Vagina (tissue), 2 donors: ENCODE results near the gene NRXN3.

Source experiments
- CTCF ChIP-seq, 3 experiments: fragments of 450-650 bp in 2 of 3; fragments of 200-600 bp in 1 of 3; sonication (generic) in 1 of 3; IDR thresholded peaks; one replicate each; pipeline ENCODE4 v1.5.1; 2017 to 2019; ENCODE audit warnings: antibody characterized with exemption in 3 of 3, mild to moderate bottlenecking in 2 of 3, moderate library complexity in 2 of 3
- POLR2A ChIP-seq, 2 donors: fragments of 450-650 bp; IDR thresholded peaks; one replicate each; pipeline ENCODE4 v1.6.1; 2017; ENCODE audit warnings: antibody characterized with exemption in 2 of 2, mild to moderate bottlenecking in 2 of 2, moderate library complexity in 2 of 2
- POLR2AphosphoS5 ChIP-seq, 2 donors: sonication (generic); formaldehyde crosslinking; IDR thresholded peaks; one replicate each; pipeline ENCODE4 v1.9.0; 2017; ENCODE audit warnings: antibody characterized with exemption in 2 of 2, mild to moderate bottlenecking in 2 of 2, low read depth in 1 of 2; ENCODE audit not compliant: insufficient read depth in 1 of 2

GRCh38 chr14:79584679-79585078 lies 1414.5 kb downstream of the NRXN3 start:
- no peak for TF ChIP-seq POLR2A (IDR thresholded peaks at IDR 0.05)
- no peak for TF ChIP-seq CTCF (IDR thresholded peaks at IDR 0.05)
- no peak for TF ChIP-seq POLR2AphosphoS5 (IDR thresholded peaks at IDR 0.05; ENCODE audit: insufficient read depth in 1 of 2, low read depth in 1 of 2)
